NCI-H2107 treated with DMSO at 0.1 percent for 48 hours (cell line): ENCODE data around the gene RTN4R.
"Not testable (repeated sequence)": the region's sequence is repeated elsewhere in the genome, so short reads cannot be mapped to it uniquely, and the experiment has no call there.

Source experiments
- DNase-seq: peaks from one replicate; lab custom pipeline; 2025; ENCODE audit not compliant: unreplicated experiment; lab: John Stamatoyannopoulos, UW

The RTN4R gene

DNA sequence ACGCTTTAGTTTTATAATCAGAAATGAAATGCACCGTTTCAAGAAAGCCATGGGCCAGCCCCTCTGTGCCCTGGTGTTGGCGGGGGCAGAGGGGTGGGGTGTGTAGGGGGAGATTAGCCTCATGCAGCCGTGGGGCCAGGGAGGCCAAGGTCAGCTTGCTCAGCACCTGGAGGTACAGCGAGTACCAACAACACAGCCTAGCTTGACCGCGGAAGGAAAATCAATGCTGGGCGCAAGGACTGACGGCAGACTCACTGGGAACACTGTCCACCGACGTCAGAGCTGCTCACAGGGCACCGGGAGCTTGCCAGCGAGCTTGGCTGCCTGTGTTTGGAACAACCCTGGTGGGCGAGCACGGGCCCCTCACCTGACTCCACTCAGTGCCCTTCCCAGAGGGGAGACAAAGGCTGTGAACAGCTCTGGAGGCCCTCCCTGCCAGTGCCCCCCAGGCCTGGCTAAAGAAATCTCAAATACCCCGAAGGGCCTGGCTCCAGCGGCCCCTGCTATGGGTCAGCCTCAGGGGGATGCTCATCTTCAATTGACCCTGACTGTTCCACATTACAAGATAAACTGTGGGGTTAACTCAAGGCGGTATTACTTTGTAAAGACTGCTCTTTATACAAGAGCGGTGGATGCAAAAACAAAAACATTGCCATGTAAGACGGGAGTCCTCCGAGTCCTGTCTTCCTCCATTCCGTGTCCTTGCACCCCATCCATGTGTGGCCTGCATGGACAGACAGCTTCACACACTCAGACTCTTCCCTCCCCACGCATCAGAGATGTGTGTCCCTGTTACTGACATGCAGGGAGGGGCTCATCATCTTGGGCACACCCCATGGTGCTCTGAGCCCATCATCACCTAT, 21.3 kb upstream of the RTN4R start:
- not testable (repeated sequence) for DNase-seq

DNA sequence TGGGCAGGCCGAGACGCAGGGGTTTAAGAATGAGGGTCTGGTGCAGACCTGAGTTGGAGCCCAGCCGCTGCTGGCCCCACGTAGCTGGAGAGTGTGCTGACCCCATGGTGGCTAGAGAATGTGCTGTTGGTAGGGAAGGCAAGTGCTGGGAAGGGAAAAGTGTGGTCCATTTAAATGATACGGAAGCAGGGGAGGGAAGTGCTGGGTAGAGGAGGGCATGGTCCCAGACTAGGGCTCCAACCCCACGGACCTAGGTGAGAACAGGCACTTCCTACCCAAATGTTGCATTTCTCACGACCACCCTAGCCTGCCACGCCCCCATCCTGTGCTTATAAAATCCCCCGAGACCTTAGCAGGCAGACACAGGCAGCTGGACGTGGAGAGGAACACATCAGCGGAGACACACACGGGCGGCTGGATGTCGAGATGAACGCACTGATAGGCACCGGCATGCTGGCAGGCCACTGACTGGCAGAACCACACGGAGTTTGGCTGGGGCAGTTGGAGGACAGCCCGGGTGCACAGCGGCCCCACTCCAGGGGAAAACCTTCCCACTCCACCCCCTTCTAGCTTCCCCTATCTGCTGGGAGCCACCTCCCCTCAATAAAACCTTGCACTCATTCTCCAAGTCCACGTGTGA, 18.8 kb upstream of the RTN4R start:
- not testable (repeated sequence) for DNase-seq

DNA sequence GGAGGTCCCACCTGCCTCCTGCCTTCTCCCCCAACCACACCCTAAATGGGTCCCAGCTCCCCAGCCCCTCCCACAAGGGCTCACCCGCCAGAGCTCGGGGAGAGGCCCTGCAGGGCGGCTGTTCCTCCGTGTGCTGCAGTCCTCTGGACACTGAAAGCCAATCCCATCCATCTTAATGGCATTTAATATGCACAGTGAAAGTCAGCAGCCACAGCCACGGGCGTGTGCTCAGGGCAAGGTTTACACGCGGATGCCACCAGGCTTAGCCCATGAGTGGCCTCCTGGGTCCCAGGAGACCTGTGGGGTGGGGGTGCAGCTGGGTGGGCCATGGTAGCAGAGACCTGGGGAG, 18.2 kb upstream of the RTN4R start:
- not testable (repeated sequence) for DNase-seq

DNA sequence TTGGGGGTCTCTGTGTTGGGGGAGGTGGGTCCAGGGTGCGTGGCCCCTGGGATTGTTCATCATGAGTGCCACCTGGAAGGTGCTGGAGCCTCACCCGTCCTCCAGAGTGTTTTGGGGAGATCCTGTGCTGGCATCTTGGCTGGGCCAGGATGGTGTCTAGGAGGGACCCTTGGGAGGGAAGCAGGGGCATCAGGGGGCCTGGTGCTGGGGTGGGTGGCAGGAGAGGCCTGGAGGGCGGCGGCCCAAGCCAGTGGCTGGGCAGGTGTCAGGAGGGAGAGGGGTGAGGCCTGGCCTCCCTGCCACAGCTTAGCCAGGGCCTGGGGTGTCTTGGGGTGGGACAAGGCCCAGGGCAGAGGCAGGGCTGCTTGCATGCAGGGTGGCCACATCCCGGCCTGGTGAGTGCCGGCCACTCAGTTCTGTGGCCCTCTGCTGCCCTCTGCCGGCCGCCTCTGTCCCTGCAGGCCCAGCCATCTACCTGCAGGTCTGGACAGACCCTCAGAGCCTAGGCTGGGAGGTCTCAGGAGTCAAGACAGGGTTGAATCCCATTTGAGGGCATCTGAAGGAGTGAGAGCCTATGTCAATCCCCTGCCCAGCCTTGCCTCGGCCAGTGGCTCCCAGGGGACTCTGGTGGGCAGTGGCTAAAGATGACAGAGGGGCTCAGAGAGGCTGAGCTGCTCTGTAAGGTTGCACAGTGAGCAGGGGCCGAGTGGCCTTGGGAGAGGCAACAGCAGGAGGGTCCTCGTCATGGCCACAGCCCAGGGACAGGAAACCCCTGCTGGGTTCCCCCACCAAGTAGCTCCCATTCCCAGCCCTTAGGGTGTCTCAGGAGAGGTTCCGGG, 17.6 kb upstream of the RTN4R start:
- not testable (repeated sequence) for DNase-seq

DNA sequence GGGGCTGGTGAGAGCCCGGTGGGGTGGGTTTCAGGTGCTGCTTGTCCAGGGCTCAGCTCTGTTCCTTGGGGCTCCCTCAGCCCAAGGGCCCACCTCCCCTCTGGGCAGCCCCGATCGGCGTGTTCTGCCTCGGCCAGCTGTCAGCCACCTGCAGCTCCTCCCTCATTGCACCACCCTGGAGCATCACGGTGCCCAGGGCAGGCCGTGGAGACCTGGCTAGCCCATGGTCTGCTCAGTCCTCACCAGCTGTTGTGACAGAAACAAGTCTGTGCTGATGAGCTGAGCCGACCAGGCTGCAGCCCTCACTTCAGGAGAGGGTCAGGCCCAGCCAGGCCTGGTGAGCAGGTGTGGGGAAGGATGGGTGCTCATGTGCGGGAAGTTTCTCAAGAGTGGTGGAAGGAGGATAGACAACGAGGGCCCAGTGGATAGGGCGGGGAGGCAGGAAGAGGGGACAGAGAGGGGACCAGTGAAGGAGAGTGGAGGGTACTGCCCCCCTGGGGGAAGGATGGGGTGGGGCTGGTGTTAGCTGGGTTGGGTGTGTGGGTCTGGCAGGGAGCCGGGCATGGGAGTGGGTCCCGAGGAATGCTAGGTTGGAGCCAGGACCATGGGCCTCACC, 16.5 kb upstream of the RTN4R start:
- DNase-seq = no peak

DNA sequence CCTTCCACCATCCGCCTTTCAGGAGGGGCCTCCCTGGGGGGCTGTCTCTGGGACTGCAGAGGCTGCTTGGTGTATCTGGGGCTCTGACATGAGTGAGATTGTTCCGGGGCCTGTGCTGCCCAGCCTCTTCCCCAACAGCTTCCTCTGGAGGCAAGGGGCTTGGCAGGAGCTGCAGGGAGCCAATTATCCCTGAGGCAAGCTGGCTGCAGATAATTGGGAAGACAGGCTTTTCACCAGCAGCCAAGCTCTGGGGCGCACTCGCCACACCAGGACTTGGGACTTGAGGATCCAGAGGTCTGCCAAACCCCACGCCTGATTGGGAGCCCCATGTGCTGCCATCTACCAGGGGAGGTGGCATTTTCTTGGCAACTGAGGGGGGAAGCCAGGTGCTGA, 15.6 kb upstream of the RTN4R start:
- DNase-seq = no peak

DNA sequence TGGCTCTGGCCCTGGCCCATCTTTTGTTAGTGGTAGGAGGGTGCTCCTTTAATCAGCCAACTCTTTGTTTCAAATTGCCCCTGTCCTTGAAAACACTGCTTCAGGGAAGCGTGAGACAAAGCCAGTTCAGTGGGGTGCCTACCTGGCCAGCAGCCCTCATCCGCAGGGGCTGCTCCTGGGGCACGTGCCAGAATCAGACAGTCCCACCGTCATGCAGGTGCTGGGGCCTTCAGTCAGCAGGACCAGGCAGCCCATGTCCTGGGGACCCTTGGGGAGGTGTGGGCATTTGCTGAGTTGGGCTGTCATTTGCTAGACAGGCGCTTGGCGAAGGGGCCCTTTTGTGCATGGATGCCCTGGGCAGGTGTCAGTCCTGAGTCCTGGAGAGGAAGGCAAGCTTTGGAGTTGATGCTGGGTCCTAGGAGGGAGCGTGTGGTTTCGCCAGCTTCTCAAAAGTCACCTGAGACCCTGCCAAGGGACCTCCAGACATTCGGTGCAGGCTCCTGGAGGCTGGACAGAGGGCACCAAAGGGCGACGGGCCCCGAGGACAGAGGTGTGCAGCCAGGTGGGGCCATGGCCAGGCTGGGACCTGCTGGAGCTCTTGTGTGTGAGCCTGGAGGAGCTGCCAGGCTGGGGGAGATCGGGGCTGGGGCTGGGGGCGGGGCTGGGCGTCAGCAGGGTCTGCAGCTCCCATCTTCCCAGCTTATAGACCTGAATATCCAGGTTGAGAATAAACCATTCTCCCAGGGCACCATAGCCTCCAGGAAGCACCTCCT, 15.0 kb upstream of the RTN4R start:
- DNase-seq = no peak

DNA sequence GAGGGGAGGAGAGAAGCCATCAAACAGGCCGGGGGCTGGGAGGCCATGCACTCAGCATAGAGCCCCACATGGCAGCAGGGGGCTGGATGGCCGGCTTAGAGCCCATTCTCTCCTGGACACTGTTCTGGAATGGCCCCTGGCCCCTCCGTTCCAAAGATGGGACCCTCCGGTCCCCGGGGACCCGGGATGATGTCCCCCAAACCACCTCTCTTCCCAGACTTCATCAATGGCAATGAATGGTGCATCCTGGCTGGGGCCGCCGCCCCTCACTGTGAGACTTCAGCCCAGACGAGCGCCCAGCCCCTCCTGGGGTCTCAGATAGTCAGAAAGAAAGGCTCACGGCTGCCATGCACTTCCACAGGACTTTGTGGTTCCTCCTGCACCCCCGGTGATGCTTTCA, 13.8 kb upstream of the RTN4R start:
- DNase-seq = no peak

DNA sequence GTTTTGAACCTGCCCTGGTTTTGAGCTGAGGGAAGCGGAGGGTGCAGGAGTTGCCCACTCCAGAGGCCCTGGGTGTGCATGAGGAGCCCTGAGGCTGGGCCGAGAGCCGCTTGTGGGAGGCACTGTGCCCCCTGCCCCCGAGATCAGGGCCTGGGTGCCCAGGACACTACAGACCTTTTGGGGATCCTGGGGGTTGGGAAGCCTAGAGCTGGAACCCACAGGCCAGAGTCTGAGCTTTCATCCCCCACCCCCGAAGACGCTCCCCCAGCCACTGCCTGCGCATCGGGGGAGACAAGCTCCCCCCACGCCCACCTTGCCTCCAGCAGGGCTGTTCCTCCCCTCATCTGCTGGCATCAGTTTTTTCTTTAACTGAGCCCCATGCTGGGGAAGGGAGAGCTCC, 13.4 kb upstream of the RTN4R start:
- DNase-seq = not testable (repeated sequence)

DNA sequence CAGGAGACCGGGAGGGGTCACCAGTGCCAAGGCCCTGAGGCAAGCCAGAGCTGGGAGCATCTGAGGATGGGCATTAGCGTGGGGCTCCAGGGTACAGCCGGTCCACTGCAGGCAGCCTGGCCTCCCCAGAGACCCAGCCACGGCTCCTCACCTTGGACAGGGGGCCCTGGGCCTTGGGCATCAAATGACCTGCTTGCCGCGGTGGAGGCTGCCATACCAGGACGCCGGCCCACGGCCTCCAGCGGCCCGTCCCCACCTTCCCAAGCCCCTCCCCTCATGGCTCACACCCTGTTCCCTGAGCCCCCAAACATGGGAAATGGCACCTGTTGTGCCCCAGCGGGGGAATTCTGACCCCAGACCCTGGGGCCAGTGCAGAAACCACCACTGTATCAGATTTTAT, 12.7 kb upstream of the RTN4R start:
- no peak for DNase-seq

DNA sequence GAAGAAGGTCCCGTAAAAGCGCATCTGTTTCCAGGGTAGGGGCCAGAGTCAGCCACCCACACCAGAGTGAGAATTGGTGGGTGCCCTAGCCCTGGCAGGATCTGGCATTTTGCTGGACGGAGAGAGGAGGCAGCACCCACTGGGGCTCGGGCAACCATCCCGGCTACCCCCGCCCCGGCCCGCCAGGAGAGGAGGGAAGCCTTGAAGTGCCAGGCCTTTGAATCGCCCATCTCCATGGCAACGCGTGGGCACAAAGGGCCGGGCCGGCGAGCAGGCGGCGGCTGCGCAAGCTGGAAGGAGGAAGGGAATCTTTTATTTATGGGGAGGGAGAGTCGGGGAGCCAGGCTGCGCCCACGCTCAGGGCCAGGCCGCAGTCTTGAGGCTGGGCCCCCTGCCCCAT, 12.0 kb upstream of the RTN4R start:
- DNase-seq = not testable (repeated sequence)

DNA sequence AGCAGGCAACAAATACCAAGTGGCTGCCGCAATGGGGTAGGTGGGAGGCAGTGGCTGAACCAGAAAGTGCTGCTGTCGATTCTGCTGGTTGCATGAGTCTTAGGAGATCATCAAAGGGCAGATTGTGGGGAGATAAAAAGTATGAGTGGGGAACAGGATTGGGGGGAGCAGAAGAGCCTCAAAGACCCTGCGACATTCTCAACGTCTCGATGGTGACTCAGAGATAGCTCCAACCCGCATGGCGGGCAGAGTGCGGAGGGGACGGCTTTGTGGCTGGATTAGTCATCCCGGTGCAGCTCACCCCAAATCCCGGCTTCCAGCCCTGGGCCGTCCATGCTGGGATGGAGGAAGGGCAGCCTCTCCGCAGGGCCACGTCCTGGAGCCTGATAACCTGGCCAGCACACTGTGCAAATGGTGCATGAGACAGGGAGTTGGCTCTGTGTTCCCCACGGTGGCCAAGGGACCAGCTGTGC, 11.6 kb upstream of the RTN4R start:
- no peak for DNase-seq

DNA sequence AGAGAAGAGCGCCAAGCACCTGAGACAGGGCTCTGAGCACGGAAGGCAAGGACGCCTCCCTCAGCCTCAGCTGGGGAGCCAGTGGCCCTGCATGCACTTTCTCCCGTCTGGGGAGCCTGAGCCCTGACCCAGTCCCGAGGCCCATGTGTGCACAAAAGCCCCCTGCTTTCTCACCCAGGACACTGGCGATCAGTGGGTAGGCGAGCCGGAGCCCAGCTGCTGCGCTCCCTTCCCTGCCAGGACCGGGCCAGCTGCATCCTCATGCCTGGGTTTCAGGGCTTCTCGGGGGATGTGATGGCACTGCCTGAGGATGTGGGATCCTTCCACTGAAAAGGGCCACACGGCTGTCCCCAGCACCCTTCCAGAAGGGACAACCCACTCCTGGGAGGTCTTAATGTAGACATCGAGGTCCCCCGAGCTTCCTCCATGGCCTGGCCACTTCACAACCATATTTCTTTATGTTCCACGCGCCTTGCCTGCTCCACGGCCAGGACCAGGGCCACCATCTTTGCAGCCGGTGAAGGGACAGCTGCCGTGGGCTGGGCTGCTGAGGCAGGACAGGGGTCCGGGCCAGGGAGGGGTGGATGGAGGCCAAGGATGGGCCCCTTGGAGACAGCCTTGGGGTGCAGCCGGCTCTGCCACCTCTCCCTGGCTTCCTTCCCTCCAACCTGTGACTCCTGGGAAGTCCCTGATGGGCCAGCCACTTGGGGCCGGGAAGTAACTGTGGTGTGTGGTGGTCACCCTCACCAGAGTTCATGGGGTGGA, 10.8 kb upstream of the RTN4R start:
- not testable (repeated sequence) for DNase-seq

DNA sequence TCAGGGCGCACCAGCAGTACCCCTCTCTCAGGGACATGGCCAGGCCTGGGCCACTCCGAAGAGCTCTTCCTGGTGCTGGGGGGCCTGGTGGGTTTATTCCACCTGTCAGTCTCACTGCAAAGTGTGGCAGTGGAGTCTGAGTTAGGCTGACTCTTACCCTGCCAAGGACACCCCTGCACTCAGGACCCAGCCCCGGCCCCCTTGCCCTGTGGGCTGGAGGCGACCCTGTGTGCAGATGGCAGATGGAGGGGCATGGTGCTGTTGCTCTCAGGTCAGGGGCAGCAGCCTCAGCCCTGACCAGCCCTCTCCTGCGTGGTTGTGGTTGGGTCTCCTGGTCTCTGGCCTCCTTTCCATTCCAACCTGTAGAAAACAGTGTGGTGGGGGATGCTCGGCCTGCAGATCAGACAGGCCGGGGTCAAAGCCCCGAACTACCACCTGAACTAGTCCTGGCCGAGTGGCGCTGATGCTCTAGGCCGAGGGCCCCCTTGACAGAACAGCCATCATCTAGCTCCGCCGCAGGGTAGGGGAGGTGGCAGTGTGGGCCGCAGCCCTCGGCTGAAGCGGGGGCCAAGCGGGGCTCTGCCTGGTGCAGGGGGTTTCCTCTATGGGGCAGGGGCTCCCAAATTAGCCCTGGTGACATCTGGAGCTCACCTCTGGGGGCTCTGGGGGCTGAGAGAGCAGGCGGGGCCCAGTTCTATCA, 10.0 kb upstream of the RTN4R start:
- not testable (repeated sequence) for DNase-seq

DNA sequence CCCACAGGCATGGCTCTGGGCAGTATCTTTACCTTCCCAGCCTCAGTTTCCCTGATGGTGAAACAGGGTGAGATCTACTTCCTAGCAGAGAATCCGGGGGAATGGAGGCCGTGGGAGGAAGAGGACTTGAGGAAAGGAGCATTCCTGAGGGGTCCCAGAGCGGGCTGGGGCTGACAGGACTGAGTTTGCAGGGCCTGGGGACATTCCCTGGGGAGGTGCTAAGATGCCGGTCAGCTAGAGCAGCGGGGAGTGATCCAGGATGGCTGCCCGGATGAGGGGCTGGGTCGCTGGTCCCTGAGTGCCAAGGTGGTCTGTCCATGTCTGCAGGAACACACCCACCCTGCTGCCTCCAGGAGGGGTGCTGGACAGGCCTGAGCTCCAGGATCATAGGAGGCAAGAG, 8.3 kb upstream of the RTN4R start:
- DNase-seq = no peak

DNA sequence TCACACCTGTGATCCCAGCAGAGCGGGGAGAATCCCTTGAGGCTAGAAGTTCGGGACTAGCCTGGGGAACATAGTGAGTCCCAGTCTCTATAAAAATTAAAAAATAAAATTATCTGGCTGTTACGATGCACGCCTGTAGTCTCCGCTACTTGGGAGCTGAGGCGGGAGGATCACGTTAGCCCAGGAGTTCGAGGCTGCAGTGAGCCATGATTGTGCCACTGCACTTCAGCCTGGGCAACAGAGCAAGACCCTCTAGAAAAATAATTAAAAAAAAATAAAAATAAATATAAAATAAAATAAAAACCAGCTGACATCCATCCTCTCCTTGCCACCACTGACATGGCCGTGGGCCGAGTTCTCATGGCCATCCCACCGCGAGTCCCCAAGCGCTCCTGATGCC, 7.7 kb upstream of the RTN4R start:
- no peak for DNase-seq

DNA sequence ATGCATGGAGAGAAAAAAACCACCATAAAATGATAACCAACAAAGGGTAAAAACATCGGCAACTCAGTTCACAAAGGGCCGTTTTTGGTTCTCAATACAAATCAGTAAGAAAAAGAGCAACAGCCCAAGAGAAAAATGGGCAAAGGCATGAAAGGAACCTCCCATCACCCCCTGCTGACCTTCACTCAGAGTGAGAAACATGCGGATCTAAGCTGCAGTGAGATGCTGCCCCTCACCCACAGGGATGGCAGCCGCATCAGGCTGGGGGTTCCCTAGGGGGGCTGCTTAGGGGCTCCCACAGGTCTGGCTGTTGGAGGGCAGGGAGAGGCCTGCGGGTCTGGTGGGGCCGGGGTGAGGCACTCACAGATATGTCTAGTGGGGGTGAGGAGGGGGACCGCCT, 7.2 kb upstream of the RTN4R start:
- DNase-seq = not testable (repeated sequence)

DNA sequence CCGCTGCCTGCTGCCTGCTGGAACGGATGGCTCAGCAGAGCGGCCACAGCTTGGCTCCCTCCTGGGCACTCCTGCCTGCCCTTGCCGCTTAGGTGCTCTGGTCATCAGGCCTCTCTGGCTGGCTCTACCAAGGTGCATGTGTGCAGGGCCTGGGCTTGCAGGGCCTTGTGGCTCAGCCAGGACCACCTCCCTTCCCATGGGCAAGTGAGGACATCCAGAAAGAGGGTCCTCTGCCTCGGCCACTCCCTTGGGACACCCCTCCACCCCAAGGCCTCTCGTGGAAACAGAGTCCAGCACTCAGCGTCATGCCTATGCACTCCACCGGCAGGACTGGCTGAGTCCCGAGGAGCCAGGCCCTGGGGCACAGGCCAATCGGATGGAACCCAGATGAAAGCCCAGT, 6.3 kb upstream of the RTN4R start:
- DNase-seq = not testable (repeated sequence)

DNA sequence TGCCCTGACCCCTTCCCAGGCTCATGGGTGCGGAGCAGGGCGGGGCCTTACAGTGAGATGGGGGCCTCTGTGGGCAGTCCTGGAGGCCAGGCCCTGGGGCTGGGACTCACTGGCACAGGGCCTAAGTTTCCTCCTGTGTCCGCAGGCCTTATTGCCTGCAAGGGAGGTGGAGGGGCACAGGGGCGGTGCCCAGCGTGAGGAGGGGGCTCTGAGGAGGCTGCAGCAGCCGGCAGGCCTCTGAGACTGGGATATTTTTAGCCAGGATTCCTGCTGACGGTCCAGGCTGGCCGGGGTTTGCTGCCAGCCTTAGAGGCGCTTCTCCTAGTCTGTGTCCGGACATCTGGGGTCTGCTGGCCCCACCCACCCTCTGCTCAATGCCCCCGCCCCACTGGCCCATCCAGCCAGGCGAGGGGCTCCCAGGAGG, 5.7 kb upstream of the RTN4R start:
- DNase-seq = no peak
